Measurements from ENCODE around the gene USP44. TPM values are rescaled to one million over a fixed set of nuclear protein-coding genes. Genes with fewer than 3 reads are reported as not detected.

The USP44 gene
- total RNA-seq, 1 donor from 2014 or later, result 5.4 TPM

- H3K4me1 Mint-ChIP-seq, result peaks cover 51% of the 10 kb centered on the region
- DNase-seq (peak; percentile 87), ATAC-seq (ENCODE audit: low read depth) (peak; percentile 97)
- no peak for TF ChIP-seq CTCF (IDR thresholded peaks at IDR 0.05)
- H3K4me3 Mint-ChIP-seq, result peak within 1 kb of the TSS; percentile 100
- POLR2A ChIA-PET, result interaction anchor here (0.5 to 2.7 kb wide), 25 partner anchors 8 to 1797 kb away, joined by 3 to 26 read pairs (median 5); partner anchors contain the start of genes AMDHD1, CCDC38, CRADD and FGD6
- H3K27ac Mint-ChIP-seq, result peak within 1 kb of the TSS; percentile 99
- peaks cover 50% of the 10 kb centered on the region for H3K36me3 Mint-ChIP-seq (ENCODE audit: low read depth)
- H3K27me3 Mint-ChIP-seq, result peaks cover 2% of the 10 kb centered on the region
- CTCF ChIA-PET, result interaction anchor here (1.1 to 2.4 kb wide), 2 partner anchors 60 to 256 kb away, joined by 3 to 7 read pairs; partner anchors contain the start of gene VEZT
- no peaks in the 10 kb centered on the region for H3K9me3 Mint-ChIP-seq
- intact Hi-C loops (cut with micrococcal nuclease), result loop anchor here (1.0 to 5.0 kb wide), 9 partner anchors 9 to 1797 kb away; partner anchors contain the start of genes CRADD, FGD6, LTA4H and NDUFA12
Observed at GRCh38 chr12:95473884-95474659, 77.2 kb downstream of the USP44 start, which contains the start of gene METAP2. METAP2 (plus strand) TSS chr12:95474152; CDS start chr12:95474180, 28 bp downstream.

GRCh38 chr12:95473231-95473883 lies 77.9 kb downstream of the USP44 start:
- peaks cover 2% of the 10 kb centered on the region for H3K27me3 Mint-ChIP-seq
- no peak for TF ChIP-seq CTCF (IDR thresholded peaks at IDR 0.05)
- peaks cover 43% of the 10 kb centered on the region for H3K36me3 Mint-ChIP-seq (ENCODE audit: low read depth)
- H3K27ac Mint-ChIP-seq, result peak overlapping the region; percentile 99
- intact Hi-C loops (cut with micrococcal nuclease), result loop anchor here (1.0 to 5.0 kb wide), 5 partner anchors 74 to 1796 kb away; partner anchors contain the start of genes CRADD, FGD6, NDUFA12 and VEZT
- POLR2A ChIA-PET, result interaction anchor here (0.5 to 2.7 kb wide), 21 partner anchors 9 to 1796 kb away, joined by 3 to 26 read pairs (median 5); partner anchors contain the start of genes AMDHD1, CCDC38, CRADD and FGD6
- H3K4me1 Mint-ChIP-seq, result peaks cover 44% of the 10 kb centered on the region
- CTCF ChIA-PET, result interaction anchor here (1.1 to 2.4 kb wide), 2 partner anchors 61 to 256 kb away, joined by 3 to 7 read pairs; partner anchors contain the start of gene VEZT
- no peaks in the 10 kb centered on the region for H3K9me3 Mint-ChIP-seq
- peak overlapping the region; percentile 100 for H3K4me3 Mint-ChIP-seq
- DNase-seq, result no peak
- peak; percentile 20 for ATAC-seq (ENCODE audit: low read depth)

- DNase-seq, result no peak
- peaks cover 2% of the 10 kb centered on the region for H3K27me3 Mint-ChIP-seq
- peaks cover 28% of the 10 kb centered on the region for H3K4me1 Mint-ChIP-seq
- POLR2A ChIA-PET, result no interaction called here
- intact Hi-C loops (cut with micrococcal nuclease), result loop anchor here (5.0 kb wide), 2 partner anchors 468 to 1793 kb away; partner anchors contain the start of genes CRADD and NDUFA12
- H3K4me3 Mint-ChIP-seq, result no peak overlapping the region
- no peak for ATAC-seq (ENCODE audit: low read depth)
- no peak overlapping the region for H3K27ac Mint-ChIP-seq
- TF ChIP-seq CTCF (IDR thresholded peaks at IDR 0.05), result no peak
- no peaks in the 10 kb centered on the region for H3K9me3 Mint-ChIP-seq
- H3K36me3 Mint-ChIP-seq (ENCODE audit: low read depth), result peaks cover 16% of the 10 kb centered on the region
- CTCF ChIA-PET, result no interaction called here
Observed at GRCh38 chr12:95470300-95470699, 81.0 kb downstream of the USP44 start.

Other genes with a start within 250 kb of the USP44 start
- gene METAP2, start 77.3 kb downstream of the USP44 start, total RNA-seq, result 63.0 and 67.4 TPM in 2 replicates
- gene NTN4, start 239.3 kb upstream of the USP44 start, total RNA-seq, result 0.20 and 1.1 TPM in 2 replicates